ENCODE measurements around the gene PHACTR1.

PHACTR1 gene

DNA sequence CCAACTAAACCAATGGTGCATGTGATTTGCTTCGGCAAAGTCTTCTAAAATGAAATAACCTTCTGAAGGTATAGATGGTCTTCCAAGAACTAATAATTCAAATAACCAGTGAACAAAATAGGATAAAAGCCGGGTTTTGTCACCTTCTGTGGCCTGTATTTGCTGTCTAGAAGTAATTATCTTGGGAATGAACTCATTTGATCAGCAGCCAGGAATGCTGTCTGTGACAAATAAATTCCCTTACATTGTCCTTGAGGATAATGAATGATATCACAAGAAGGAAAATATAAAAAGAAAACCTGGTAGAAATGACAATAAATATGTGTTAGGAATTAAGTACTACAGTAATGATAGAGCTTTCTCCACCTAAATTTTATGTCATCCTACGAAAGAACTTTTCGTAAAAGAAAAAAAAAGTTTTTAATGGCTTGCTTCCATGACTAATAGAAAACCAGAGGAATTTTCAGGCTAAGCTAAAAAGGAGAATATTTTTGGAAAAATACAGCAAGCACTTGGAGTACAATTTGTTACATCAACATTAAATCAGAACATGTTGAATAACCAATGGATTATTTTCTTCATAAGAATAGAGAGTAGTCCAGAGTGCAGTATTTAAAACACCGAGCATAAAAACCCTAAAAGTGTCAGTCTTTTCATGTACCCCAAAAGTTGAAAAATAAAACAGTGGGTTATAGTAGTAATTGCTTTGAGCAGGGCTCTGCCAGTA lies 364.1 kb downstream of the PHACTR1 start:
- FAIRE-seq (no peak), DNase-seq (ENCODE audit: extremely low spot score, insufficient read length, low read depth) (no peak)

DNA sequence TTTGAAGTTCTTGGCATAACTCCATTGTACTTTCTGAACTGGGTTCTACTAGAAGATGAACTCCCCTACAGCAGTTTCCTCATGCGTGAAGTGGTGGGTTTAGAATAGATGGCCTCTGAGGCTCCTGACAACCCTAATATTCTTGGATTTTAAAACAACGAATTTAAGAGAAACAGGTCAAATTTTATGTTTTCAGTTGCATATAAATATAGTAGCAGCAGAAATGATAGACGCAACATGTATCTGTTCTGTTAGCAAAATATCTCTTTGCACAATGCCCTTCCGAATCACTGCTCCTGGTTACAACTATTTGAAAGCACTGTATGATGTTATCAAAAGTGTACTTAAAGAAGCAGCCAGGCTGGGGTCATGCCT lies 364.6 kb downstream of the PHACTR1 start:
- DNase-seq (ENCODE audit: extremely low spot score, insufficient read length, low read depth) (no peak), FAIRE-seq (no peak)

DNA sequence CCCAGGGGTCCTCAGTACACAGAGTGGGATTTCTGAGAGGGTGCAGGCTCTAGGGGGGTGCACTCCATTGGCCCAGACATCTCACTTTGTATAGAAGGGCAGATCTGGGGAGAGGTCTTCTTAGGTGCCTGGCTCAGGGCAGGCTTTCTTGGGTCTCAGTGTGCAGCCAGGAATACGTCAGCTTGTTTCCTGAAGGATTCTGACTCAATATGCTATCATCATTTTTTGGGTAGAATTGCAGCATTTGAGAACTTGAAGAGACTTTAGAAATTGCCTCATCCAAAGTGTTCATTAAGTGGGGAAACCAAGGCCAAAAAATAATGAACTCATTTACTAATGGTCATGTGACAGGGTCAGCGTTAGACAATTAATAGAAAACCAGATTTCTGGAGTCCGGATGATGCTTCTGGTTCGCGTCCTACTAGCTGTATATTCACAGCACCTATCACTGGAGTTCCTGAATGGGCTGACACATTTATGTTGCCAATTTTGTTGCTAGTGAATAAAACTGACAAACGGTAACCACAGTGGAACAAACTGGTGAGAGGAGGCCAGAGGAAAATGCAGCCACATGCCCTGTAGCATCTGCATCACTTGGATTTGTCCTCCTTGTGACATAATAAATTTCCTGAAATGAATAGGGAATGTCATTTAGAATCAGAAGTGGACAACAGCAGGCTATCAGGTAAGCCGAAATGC lies 372.9 kb downstream of the PHACTR1 start:
- DNase-seq (ENCODE audit: extremely low spot score, insufficient read length, low read depth) (no peak), FAIRE-seq (no peak)

DNA sequence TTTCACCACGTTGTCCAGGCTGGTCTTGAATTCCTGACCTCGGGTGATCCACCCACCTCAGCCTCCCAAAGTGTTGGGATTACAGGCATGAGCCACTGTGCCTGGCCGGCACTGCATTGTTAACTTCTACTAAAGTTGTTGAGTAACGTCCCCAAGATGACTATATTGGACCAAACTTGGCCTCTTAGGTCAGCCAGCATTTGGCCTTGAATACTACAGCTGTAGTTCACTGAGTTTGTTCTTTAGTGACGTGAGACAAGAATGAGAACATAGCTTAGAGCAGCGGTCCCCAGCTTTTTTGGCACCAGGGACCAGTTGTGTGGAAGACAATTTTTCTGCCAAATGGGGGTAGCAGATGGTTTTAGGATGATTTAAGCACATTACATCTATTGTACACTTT lies 374.6 kb downstream of the PHACTR1 start:
- FAIRE-seq (no peak), DNase-seq (ENCODE audit: extremely low spot score, insufficient read length, low read depth) (no peak)

DNA sequence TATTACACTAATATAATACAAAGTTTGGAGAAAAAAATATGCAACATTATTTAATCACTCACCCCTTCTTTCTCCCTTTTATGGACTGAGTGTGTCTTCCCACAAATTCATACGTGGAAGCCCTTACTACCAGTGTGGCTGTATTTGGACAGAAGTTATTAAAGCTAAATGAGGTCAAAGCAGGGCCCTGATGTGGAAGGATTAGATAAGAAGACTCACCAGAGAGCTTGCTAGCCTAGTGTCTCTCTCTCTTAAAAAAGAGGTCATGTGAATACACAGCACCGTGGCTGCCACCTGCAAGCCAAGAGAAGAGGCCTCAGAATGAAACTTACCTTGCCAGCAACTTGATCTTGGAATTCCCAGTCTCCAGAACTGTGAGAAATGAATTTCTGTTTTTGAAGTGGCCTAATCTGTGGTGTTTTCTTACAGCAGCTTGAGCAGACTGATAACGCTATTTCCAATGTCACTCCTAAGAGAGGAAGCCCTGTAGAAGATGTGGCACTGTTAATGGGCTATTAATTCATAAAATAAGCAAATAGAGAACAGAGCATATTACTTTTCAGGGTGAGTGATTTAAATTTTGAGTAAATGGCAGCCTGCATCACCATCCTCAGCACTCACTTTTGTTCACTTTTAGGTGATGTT lies 378.3 kb downstream of the PHACTR1 start:
- DNase-seq (ENCODE audit: extremely low spot score, insufficient read length, low read depth): no peak
- no peak for FAIRE-seq

DNA sequence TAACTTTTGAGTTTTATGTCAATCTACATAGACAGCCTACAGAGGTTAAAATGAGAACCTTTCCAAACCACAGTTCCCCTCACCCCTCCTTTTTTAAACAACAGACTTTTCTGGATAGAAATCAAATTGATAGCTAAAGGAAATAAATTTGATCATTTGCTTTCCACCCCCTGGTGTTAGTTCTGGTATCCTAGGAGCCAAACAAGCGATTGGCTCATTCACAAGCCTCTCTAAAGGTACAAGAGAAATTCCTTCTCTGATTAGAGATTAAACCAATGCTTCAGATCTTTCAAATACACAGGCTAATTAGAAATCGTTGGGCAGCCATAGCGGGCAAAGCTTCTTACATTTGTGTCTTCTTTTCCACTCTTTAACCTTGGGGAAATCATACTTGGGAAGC lies 379.5 kb downstream of the PHACTR1 start:
- FAIRE-seq (no peak), DNase-seq (ENCODE audit: extremely low spot score, insufficient read length, low read depth) (no peak)

DNA sequence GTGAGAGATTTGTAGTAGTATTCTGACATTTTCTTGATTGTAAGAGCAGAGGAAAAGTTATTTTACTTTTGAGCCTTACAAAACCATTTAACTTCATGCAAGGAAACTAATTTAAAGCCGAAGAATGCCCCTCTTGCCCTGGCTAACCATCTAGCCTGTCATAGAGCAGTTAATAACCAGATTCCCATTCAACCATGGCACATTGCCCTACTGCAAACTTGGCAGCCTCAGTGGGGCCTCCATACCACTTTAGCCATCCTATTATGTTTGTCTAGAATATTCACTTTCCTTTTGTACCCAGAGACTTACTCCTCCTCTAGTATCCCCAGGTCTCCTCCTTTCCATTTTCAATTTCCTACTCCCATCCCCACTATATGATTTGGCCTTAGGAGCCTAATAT lies 380.9 kb downstream of the PHACTR1 start:
- FAIRE-seq: no peak
- DNase-seq (ENCODE audit: extremely low spot score, insufficient read length, low read depth): no peak

DNA sequence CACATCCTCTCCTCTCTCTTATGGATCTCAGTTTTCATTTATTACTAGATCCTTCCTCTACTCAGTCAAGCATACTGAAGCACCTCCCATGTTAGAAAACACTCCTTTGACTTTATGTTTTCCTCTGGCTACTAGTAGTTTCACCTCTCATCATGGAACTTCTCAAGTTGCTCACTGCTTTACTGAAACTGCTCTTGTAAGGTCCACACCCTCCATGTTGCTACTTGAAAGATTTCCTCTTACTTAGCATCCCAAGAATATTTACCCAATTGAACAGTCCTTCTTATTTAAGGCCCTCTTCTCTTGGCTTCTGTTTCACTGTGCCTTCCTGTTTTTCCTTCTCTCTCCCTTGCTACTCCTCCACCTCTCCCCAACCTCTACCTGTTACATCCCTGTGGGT lies 381.4 kb downstream of the PHACTR1 start:
- FAIRE-seq: no peak

DNA sequence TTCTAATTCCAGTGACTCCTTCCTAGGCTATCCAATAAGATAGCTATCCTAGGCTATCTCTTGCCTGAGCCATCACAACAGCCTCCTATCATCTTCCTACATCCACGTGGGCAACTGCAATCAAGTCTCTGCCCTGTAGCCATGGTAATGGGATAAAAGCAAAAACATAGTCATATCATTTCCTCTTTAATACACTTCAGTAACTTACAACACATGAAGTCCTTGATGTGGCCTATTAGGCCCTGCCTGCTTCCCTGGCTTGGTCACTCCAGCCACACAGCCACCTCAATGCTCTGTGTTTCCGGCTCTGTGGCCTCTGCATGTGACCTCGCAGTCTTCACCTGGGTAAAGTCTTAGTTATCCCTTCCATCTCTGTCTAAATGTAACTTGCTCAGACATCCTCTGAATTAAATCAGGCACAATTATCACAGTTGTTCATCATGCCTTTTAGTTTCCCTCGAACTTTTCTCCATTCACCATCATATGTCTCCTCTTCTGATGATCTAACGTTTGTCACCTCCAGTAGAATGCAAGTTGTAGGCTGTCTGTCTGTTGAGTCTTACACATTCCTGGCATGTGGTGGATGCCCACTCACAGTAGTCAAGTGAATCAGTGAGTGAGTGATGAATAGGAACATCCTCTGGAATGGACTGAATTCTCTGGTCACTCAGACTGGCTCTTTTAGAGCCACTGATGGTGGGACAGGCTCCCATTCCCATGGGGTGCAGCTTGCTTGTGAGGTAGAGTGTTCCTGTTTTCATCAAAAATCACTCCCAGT lies 382.4 kb downstream of the PHACTR1 start:
- no peak for DNase-seq (ENCODE audit: extremely low spot score, insufficient read length, low read depth)
- FAIRE-seq: no peak

More for the DNA sequence above, 381.4 kb downstream of the PHACTR1 start:
- DNase-seq (ENCODE audit: extremely low spot score, insufficient read length, low read depth): no peak

DNA sequence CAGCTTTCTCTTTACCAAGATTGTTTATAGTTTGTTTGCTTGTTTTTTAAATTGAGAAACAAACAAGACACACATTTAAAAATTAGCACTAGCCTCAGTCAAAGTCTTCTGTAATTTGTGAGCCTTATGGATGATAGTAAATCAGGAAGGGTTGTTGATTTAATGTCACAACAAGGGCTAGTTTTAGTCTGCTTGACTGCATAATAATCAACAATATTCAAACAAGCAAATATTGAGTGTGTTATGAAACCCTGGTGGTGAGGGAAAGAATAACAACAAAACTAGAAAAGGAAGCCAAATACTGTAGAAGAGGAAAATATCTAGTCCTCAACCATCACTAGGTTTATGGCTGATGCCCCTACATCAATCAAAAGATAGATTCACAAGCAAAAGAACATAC lies 383.2 kb downstream of the PHACTR1 start:
- DNase-seq (ENCODE audit: extremely low spot score, insufficient read length, low read depth) (no peak), FAIRE-seq (no peak)

DNA sequence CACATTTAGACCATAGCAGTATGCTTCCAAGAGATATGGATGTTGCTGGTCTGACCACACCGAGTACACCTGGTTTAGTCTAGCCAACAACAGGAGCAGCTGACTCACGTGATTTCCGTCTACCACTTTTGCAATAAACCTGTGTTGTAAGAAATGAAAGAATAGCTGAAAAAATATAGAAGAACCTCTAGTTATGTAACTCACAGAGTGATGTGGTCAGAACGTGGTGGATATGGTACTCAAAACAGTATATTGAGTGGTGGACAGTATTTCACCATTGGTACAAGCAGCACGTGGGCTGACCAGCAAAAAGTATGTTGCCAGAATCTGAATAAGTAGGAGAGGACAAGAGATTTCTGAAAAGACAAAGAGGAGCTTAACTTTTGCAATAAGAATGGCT lies 384.8 kb downstream of the PHACTR1 start:
- FAIRE-seq (no peak), DNase-seq (ENCODE audit: extremely low spot score, insufficient read length, low read depth) (no peak)

DNA sequence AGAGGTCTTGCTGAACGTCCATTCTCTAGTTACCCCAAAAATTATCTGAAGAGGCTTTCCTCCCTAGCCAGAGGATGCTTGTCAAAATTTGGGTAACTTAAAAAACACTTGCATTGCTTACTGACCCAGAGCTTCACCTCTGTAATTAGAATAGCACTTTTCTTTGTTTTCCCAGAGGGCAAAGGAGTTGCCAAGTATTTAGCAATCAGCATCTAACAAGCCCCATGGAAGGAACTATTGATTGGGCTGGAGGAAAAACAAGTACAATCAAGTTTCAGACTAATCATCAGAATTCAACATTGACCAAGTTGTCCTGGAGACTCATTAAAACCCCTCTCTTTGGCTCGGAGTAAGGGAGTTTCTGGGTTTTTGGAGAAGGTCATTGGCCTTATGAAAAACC lies 385.4 kb downstream of the PHACTR1 start:
- FAIRE-seq (no peak), DNase-seq (ENCODE audit: extremely low spot score, insufficient read length, low read depth) (no peak)

DNA sequence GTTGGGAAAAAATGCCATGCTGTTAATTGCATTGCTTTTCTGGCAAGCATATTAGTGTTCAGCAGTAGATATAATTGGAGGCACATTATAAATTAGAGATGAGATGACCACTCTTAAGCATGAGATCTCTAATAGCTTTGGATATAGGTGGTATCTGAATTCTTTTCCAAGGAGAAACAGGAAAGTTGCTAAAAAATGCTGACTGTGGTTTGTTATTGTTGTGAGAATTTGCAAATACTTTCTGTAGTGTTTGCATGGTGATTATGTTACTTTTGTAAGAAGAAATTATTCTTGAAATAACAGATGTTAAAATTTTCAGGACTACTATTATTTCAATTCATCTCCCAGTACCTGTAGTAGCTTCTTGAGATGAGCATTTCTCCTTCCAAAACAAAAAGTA lies 386.6 kb downstream of the PHACTR1 start:
- DNase-seq (ENCODE audit: extremely low spot score, insufficient read length, low read depth) (no peak), FAIRE-seq (no peak)

DNA sequence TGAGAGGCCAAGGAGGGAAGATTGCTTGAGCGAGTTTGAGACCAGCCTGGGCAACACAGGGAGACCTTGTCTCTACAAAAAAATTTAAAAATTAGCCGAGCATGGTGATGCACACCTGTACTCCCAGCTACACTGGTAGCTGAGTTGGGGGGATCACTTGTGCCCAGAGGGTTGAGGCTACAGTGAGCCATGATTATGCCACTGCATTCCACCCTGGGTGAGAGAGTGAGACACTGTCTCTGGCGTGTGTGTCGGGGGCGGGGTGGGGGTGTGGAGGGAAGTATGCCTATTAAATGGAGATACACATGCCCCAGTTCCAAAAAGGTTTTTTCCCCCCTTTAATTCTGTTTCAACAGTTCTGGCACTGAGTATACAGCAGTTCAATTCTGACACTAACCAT lies 388.6 kb downstream of the PHACTR1 start:
- DNase-seq (ENCODE audit: extremely low spot score, insufficient read length, low read depth) (no peak), FAIRE-seq (no peak)

DNA sequence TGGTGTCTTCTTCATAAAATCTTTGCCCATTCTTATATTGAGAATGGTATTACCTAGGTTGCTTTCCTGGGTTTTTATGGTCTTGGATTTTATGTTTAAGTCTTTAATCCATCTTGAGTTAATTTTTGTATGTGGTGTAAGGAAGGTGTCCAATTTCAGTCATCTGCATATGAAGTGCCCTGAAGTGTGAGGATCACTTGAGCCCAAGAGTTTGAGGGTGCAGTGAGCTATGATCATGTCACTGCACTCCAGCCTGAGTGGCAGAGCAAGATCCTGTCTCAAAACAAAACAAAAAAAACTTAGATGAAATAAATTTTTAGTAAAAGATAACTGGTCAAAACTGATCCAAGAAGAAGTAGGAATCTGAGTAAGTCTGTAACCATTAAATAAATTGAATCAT lies 396.4 kb downstream of the PHACTR1 start:
- DNase-seq (ENCODE audit: extremely low spot score, insufficient read length, low read depth) (no peak), FAIRE-seq (no peak)

DNA sequence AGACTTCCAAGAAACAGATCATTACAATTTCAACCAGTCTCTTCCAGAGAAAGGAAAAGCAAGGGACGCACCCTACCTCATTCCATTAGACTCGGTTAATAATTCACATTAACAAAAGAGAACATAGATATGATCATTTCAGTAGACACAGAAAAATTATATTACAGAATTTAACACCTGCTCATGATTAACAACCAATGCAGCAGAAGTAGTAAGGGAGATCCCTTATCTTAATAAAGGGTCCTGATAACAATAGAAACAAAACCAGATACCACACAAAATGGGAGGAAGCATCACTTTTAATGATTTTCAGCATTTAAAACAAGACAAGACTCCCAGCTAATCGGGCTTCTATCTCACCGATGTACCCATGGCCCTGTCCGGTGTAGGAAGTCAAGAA lies 396.8 kb downstream of the PHACTR1 start:
- FAIRE-seq (no peak), DNase-seq (ENCODE audit: extremely low spot score, insufficient read length, low read depth) (no peak)

DNA sequence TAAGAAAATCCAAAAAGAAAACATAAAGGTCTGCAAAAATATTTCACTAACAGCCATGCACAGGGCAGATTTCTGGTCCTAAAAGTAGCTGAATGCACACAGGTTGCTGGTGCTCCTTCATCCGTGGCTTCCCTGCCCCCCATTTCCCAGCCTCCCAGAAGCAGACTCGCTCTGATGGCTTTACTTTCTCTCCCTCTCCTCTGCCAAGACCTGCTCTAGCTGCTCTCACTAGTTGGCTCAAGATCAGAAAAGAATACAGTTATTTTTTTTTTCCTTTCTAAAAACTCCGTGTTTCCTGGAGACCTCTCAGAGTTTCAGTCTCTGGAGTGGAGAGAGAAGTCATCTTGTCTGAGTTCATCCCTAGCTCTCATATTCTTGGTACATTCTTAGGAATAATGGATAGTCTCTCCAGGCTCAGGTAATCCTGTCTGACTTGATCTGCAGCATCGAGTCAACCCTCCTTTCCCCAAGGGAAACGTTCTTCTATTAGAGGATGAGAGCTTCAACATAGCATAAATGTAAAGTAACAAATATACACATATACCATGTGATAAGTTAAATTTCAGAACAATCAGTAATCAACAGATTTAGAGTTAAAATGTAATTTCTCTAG lies 397.5 kb downstream of the PHACTR1 start:
- no peak for DNase-seq (ENCODE audit: extremely low spot score, insufficient read length, low read depth)
- no peak for FAIRE-seq

DNA sequence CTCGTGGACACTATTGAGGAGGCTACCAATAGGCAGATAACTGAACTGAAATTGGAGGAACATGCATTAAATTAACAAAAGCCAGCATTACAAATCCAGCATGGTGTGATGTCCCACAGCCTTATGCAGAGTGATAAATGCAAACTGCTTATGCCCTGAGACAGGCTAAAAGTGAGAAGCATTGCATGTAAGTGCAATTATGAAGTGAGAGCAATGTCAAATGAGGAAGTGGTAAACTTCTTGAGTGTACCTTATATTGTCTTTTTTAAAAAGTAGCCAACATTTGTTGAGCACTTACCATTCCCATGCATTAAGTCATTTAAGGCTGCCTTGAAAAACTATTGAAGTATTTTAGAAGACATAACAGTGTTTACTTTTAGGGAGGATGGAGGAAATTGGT lies 399.6 kb downstream of the PHACTR1 start:
- DNase-seq (ENCODE audit: extremely low spot score, insufficient read length, low read depth): no peak
- no peak for FAIRE-seq

DNA sequence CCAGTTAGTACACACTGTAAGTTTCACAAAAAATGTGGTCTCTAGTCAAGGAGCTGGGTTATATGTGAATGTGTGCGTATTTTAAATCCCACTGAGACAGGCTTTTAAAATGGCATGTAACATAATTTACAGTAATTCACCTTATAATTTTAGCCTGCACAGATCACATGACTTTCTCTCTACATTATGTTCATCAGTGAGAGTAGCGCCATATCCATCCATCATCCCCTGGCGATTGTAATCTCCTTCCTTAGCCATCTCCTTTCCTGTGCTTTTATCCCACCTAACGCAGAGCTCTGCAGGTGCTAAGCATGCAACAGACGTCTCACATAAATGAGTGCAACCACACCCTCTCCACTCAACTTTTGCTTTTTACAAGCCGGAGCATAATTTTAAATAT lies 401.0 kb downstream of the PHACTR1 start:
- FAIRE-seq: no peak
- no peak for DNase-seq (ENCODE audit: extremely low spot score, insufficient read length, low read depth)

DNA sequence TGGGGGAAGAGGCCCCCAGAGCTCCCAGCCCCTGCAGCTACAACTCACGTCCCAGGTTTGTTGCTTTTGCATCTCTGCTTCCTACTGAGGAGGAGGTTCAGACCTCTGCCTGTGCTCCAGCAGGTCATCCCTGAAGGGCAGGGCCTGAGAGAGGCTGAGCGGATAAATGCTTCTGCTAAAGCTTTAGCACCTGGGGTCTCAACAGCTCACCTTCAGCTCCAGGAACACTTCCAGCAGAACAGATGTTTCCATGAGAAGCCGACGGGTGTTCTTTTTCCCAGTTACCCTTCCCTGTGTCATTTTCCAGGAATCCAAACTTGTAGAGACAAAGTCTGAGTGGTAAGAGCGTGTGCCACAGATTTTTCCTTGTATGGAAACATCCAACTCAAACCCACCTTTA lies 403.0 kb downstream of the PHACTR1 start:
- DNase-seq (ENCODE audit: extremely low spot score, insufficient read length, low read depth): no peak
- no peak for FAIRE-seq
